ENCODE results near the gene USP33. TPM values are rescaled to one million over a fixed set of nuclear protein-coding genes. Genes with fewer than 3 reads are reported as not detected.
A peak's percentile ranks its signal among the peaks of the same experiment; 100 is the strongest.
"Not testable (repeated sequence)": the region's sequence is repeated elsewhere in the genome, so short reads cannot be mapped to it uniquely, and the experiment has no call there.

USP33 gene
- polyA plus RNA-seq, 1 donor from 2014 or later, result 267 TPM

- TF ChIP-seq SMC3 (conservative IDR thresholded peaks at IDR 0.05; ENCODE audit: poor library complexity), result no peak
- TF ChIP-seq EZH2 (IDR thresholded peaks at IDR 0.05; ENCODE audit: borderline replicate concordance, insufficient read depth, low read length, poor library complexity, severe bottlenecking), result no peak
- TF ChIP-seq RAD21 (conservative IDR thresholded peaks at IDR 0.05), result no peak
- no peak for TF ChIP-seq CTCF (IDR thresholded peaks at IDR 0.05; ENCODE audit: poor library complexity, severe bottlenecking)
- no peak for TF ChIP-seq EP300 (conservative IDR thresholded peaks at IDR 0.05; ENCODE audit: poor library complexity, severe bottlenecking)
- H3K79me2 ChIP-seq (replicated peaks; ENCODE audit: insufficient read depth, low read length), result peaks cover 66% of the 10 kb centered on the region
- H3K9ac ChIP-seq (ENCODE audit: low read length), result no peak overlapping the region
Observed at GRCh38 chr1:77680173-77680572, 79.5 kb downstream of the USP33 start.

GRCh38 chr1:77678660-77679610, 80.7 kb downstream of the USP33 start:
- Histone ChIP-seq H3K27ac (ENCODE audit: low read length) (no peak overlapping the region), H3F3A (ENCODE audit: insufficient read depth, low read length, poor library complexity, severe bottlenecking) (no peaks in the 10 kb centered on the region), H3K9ac (ENCODE audit: low read length) (no peak overlapping the region), H3K9me2 (ENCODE audit: insufficient read depth, low read length) (no peaks in the 10 kb centered on the region), H2AFZ (ENCODE audit: low read depth, low read length) (no peak overlapping the region), H3K9me3 (ENCODE audit: low read length) (no peaks in the 10 kb centered on the region), H3K27me3 (ENCODE audit: insufficient read depth, low read depth, low read length) (no peaks in the 10 kb centered on the region), H3K36me3 (ENCODE audit: insufficient read depth, low read length) (no peaks in the 10 kb centered on the region), H3K79me2 (replicated peaks; ENCODE audit: insufficient read depth, low read length) (peaks cover 66% of the 10 kb centered on the region), H3K4me2 (ENCODE audit: low read length) (no peak overlapping the region), H4K20me1 (ENCODE audit: insufficient read depth) (no peaks in the 10 kb centered on the region), H3K4me3 (ENCODE audit: low read length) (no peak overlapping the region)
- TF ChIP-seq REST (IDR thresholded peaks at IDR 0.05; ENCODE audit: borderline replicate concordance) (no peak), MXI1 (conservative IDR thresholded peaks at IDR 0.05; ENCODE audit: poor library complexity, severe bottlenecking) (no peak), POLR2AphosphoS5 (IDR thresholded peaks at IDR 0.05) (no peak), EZH2 (IDR thresholded peaks at IDR 0.05; ENCODE audit: borderline replicate concordance, insufficient read depth, low read length, poor library complexity, severe bottlenecking) (no peak), CTCF (IDR thresholded peaks at IDR 0.05; ENCODE audit: poor library complexity, severe bottlenecking) (no peak), TAF1 (IDR thresholded peaks at IDR 0.05; ENCODE audit: low read depth) (no peak), EP300 (conservative IDR thresholded peaks at IDR 0.05; ENCODE audit: poor library complexity, severe bottlenecking) (no peak), RAD21 (conservative IDR thresholded peaks at IDR 0.05) (no peak), SMC3 (conservative IDR thresholded peaks at IDR 0.05; ENCODE audit: poor library complexity) (no peak)

More at GRCh38 chr1:77680173-77680572, 79.5 kb downstream of the USP33 start:
- H3K4me2 ChIP-seq (ENCODE audit: low read length), result no peak overlapping the region
- H3K27ac ChIP-seq (ENCODE audit: low read length), result no peak overlapping the region
- H4K20me1 ChIP-seq (ENCODE audit: insufficient read depth), result no peaks in the 10 kb centered on the region
- no peaks in the 10 kb centered on the region for H3K9me2 ChIP-seq (ENCODE audit: insufficient read depth, low read length)
- H3K9me3 ChIP-seq (ENCODE audit: low read length), result no peaks in the 10 kb centered on the region
- no peak overlapping the region for H2AFZ ChIP-seq (ENCODE audit: low read depth, low read length)
- H3K4me3 ChIP-seq (ENCODE audit: low read length), result peak overlapping the region; percentile 19
- no peaks in the 10 kb centered on the region for H3K36me3 ChIP-seq (ENCODE audit: insufficient read depth, low read length)
- no peaks in the 10 kb centered on the region for H3F3A ChIP-seq (ENCODE audit: insufficient read depth, low read length, poor library complexity, severe bottlenecking)
- no peaks in the 10 kb centered on the region for H3K27me3 ChIP-seq (ENCODE audit: insufficient read depth, low read depth, low read length)

- H3K9me3 ChIP-seq (ENCODE audit: low read length); H3K9ac ChIP-seq (ENCODE audit: low read length); H3K27ac ChIP-seq (ENCODE audit: low read length); H3K9me2 ChIP-seq (ENCODE audit: insufficient read depth, low read length); H3K4me2 ChIP-seq (ENCODE audit: low read length); H3K36me3 ChIP-seq (ENCODE audit: insufficient read depth, low read length); H2AFZ ChIP-seq (ENCODE audit: low read depth, low read length); H3K27me3 ChIP-seq (ENCODE audit: insufficient read depth, low read depth, low read length); H3K4me3 ChIP-seq (ENCODE audit: low read length); H4K20me1 ChIP-seq (ENCODE audit: insufficient read depth); H3F3A ChIP-seq (ENCODE audit: insufficient read depth, low read length, poor library complexity, severe bottlenecking): not testable (repeated sequence)
- peaks cover 62% of the 10 kb centered on the region for H3K79me2 ChIP-seq (replicated peaks; ENCODE audit: insufficient read depth, low read length)
Observed at GRCh38 chr1:77674807-77675206, 84.8 kb downstream of the USP33 start.

All from neural cell (in vitro differentiated cells).